H4 (cell line): ENCODE data around the gene HKDC1. TPM values are rescaled to one million over a fixed set of nuclear protein-coding genes. Genes with fewer than 3 reads are reported as not detected.
"Not testable (repeated sequence)": the region's sequence is repeated elsewhere in the genome, so short reads cannot be mapped to it uniquely, and the experiment has no call there.

ENCODE experiments used
- DNase-seq: peaks from one replicate; pipeline ENCODE4 v3.0.0-alpha.2; 2015; ENCODE audit warnings: low spot score
- total RNA-seq: library from RNA; depleted of rRNA; stranded (reverse); fragments of >200 nt; shearing (Covaris generic); gene quantifications from 2 replicates; pipeline ENCODE4 v1.2.3, GENCODE V29; 2014

The HKDC1 gene
- total RNA-seq, 1 experiment from 2014 or later: 0.23 TPM

- no peak for DNase-seq
Measured at GRCh38 chr10:69278446-69278963, 58.4 kb downstream of the HKDC1 start, which contains the start of gene HK1. HK1 (plus strand) TSS chr10:69278496.

DNA sequence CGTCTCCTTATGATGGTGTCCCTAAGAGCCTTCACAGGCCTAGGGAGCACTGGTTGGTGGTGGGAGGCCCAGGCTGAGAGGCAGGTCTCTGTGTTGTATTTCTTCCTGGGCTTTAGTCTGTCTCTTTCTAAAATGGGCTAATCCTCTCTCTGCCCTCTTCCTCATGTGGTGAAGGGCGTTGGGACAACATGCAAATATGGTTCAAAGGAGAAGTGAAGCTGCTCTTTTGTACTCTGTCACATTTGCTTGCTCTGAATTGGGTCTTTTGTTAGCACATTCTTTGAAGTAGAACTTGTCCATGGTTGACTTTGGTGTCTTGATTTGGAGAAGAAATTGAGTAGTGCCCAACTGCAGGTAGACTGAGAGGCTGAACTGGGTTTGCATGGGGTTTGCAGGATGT is 59.0 kb downstream of the HKDC1 start:
- no peak for DNase-seq

GRCh38 chr10:69281507-69282413 is 61.6 kb downstream of the HKDC1 start:
- DNase-seq: no peak

DNA sequence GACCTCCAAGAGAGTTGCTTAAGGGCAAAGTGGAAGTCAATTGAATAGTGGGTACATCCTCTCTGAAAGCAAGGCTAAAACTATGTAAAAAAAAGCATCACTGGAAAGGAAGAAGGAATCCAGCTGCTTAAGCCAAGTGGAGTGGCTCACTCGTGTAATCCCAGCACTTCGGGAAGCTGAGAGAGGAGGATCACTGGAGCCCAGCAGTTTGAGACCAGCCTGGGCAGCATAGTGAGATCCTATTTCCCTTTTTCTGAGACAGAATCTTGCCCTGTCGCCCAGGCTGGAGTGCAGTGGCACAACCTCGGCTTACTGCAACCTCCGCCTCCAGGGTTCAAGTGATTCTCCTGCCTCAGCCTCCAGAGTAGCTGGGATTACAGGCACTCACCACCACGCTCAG is 64.3 kb downstream of the HKDC1 start:
- DNase-seq: not testable (repeated sequence)

DNA sequence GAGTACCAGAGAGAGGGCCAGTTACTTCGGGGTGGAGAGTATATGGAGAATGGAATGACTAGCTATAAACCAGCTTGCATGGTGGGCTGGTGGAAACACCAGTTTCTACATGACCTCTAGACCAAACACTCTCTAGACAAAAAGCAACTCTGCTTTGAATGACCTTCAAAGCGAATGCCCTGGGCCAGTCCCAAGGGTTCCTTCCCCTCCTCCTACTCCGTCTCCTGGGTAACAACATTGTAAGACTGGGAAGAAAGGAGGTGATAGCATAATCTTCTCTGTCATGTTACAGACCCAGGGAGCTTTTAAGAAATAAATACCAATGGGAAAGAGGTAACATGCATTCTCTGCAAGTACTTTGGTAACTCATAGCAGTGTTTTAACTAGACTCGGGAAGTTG is 65.6 kb downstream of the HKDC1 start:
- no peak for DNase-seq

- no peak for DNase-seq
Measured at GRCh38 chr10:69287181-69287580, 67.0 kb downstream of the HKDC1 start.

DNA sequence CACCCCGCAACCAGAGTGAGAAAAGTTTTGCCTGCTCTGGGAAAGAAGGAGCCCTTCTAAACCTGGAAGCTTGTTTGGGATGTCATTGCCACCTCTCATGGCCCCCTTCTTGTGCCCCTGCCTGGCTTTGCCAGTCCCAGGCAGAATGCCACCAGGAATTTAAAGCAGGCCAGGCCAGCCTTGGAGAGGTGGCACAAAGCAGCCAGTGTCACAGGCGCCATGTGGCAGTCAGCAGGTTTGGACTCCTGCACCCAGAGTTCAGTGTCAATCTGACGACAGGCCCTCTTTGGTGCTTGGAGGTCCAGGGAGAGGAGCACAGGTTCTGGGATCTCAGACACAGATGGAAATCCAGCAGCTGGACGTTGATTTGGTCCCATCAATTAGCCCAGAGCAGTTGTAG is 70.9 kb downstream of the HKDC1 start:
- no peak for DNase-seq

DNA sequence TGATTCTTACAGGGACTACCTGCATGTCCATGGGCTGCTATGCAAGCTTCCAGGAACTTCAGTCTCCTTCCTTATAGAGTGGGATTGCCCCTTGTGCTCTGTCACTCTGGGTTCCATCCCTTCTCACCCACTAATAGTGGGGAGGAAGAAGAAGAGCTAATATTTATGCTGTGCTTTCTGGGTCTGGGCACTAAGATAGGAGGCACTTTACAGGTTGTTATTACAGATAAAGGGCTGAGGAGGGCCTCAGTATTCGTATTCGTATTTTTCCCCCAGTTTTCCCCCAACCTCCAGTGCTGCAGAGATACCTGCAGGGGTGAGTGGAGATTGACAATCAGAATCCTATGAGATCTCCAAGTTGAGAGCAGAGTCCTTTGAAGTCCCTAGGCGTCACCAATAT is 72.3 kb downstream of the HKDC1 start:
- DNase-seq: no peak

GRCh38 chr10:69295027-69295636 is 75.0 kb downstream of the HKDC1 start:
- DNase-seq: no peak

DNA sequence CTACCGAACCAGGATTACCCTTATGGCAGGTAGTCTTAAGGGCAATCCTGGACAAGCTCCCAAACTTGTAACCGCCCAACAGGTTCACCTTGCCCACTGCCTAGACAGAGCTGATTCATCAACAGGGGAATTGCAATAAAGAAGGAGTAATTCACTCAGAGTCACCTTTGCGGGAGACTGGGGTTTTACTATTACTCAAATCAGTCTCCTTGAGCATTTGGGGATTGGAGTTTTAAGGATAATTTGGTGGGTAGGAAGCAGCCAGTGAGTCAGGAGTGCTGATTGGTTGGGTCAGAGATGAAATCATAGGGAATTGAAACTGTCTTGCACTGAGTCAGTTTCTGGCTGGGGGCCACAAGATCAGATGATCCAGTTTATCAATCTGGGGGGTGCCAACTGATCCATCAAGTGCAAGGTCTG is 83.5 kb downstream of the HKDC1 start:
- DNase-seq: no peak

DNA sequence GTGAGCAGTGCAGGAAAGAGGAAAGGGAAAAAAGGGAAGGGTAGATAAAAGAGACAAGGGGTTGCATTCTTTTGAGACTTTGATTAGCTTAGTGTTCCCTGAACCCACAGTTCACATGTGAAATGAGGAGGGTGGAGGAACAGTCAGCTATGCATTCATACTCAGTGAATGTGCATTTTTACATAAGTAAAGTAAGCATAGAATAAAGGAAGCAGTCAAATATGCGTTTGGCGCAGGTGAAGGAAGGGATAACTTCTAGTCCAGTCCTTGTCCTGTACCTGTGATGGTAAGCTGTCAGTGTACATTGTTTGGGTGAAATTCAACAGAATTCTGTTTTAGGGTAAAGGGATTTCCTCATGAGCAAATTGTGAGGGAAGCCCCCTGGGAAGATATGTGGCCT is 86.3 kb downstream of the HKDC1 start:
- no peak for DNase-seq

DNA sequence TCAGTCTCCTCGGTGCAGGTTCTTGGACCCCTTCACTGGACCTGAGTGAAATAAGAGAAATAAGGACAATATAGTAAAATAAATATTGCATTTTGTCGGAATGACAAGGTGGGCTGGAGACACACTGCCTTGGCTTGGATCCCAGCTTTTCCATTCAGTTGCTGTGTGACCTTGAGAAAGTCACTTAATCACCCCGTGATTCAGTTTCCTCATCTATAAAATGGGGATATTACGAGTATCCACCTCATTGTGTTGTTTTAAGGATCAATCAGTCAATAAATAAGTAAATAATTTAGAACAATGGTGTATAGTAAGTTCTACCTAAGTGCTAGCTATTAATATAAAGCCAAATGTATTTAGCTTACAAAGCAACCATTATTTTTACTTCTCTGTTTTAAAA is 87.3 kb downstream of the HKDC1 start:
- no peak for DNase-seq

DNA sequence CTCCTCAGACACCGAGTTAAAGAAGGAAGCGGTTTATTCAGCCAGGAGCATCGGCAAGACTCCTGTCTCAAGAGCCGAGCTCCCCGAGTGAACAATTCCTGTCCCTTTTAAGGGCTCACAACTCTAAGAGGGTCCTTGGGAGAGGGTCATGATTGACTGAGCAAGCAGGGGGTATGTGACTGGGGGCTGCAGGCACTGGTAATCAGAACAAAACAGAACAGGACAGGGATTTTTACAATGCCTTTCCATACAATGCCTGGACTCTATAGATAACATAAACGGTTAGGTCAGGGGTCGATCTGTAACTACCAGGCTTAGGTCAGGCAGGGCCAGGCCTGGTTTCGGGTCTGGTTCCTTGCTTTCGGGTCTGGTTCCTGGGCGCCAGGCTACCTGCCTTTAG is 88.2 kb downstream of the HKDC1 start:
- not testable (repeated sequence) for DNase-seq

DNA sequence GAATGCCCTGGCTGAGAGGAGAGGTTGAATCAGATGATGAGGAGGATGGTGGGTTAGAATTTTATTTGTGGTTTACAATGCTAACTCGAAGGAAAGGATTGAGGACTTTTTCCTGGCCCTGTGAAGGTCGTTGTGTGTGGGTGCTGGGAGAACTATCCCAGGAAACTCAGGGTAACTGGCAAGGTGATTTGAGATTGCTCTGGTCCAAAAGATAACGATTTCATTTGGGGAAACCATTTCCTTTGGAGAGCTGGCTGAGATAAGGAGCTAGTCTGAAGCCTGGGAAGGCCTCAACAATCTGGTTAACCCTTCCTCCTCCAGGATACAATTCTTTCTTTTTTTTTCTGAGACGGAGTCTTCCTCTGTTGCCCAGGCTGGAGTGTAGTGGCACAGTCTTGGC is 91.2 kb downstream of the HKDC1 start:
- DNase-seq: no peak

DNA sequence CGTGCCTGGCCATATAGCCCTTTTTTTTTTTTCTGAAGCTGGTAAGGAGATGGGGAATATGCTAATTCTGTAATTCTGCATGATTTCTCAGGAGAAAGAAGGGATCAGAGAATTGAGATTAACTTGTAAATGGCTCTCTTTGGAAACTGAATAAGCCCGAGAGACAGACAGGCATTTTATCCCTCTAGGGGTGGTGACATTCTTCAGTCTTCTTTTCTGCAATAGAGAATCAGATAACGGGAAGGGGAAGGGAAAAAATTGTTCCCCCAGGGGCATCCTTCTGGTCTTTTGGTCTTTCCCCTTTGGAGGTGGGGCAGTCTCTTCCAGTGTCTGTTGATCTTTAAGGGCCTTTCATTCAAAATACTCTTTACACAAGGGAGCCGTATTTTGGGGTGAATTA is 92.4 kb downstream of the HKDC1 start:
- DNase-seq: no peak

- DNase-seq: no peak
Measured at GRCh38 chr10:69315100-69315542, 95.0 kb downstream of the HKDC1 start.

- DNase-seq: no peak
Measured at GRCh38 chr10:69315610-69316312, 95.6 kb downstream of the HKDC1 start.

- DNase-seq: no peak
Measured at GRCh38 chr10:69316313-69317059, 96.4 kb downstream of the HKDC1 start.
